ENCODE measurements around the gene GSTA5.
"Not testable (repeated sequence)": the region's sequence is repeated elsewhere in the genome, so short reads cannot be mapped to it uniquely, and the experiment has no call there.

Gene GSTA5

DNA sequence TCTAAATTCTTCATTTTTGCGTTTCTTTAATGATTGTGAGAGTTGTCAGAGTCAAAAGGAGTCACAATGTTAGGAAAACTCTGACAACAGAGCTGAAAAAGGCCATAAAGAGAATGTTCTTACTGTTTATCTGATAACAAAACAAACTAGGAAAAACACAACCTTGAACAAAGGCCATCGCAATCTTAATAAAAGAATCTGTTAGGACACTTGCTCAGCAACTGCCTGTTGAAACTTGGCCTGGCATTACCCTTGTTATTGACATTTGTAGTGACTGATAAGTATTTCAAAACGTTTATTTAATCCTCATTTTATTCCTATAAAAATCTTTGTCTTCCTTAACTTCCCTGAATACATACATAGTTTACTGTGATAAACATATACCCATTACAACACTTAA lies 52.7 kb downstream of the GSTA5 start:
- no peak for DNase-seq

DNA sequence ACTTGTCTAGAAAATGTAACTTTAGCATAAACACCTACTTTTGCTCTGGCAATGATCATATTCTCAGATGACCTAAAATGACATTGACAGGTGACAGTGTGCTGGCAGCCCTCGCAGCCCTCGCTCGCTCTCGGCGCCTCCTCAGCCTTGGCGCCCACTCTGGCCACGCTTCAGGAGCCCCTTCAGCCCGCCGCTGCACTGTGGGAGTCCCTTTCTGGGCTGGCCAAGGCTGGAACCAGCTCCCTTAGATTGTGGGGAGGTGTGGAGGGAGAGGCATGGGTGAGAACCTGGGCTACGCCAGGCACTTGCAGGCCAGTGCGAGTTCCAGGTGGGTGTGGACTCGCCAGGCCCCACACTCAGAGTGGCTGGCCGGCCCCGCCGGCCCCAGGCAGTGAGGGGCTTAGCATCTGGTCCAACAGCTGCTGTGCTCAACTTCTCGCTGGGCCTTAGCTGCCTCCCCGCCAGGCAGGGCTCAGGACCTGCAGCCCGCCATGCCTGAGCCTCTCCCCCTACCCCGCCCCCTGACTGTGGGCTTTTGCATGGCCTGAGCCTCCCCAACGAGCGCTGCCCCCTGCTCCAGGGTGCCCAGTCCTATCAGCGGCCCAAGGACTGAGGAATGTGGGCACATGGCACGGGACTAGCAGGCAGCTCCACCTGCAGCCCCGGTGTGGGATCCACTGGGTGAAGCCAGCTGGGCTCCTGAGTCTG lies 54.2 kb downstream of the GSTA5 start:
- no peak for DNase-seq

DNA sequence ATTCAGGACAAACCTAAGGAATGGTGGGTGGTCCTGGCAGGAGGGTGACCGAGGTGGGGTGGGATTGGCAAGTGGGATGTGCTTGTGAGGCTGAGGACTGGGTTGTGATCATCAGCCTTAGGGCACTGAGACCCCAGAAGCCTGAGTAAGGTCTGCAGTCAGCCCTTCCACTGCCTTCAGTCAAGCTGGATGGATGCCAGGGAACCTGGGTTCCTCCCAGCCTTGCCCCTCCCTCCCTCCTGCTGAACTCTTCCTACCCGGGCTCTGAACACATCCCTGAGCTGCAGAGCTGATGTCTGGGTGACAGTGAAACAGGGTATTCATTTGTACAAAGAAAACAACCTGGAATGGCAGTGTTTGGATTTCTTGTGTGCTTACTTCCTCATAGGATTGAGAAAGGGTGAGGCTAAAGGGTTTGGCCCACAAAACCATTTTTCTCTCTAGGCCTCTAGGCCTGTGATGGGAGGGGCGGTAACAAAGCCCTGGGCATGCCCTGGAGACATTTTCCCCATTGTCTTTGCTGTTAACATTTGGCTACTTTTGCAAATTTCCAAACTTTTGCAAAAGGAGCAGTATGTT lies 57.8 kb downstream of the GSTA5 start:
- not testable (repeated sequence) for DNase-seq

DNA sequence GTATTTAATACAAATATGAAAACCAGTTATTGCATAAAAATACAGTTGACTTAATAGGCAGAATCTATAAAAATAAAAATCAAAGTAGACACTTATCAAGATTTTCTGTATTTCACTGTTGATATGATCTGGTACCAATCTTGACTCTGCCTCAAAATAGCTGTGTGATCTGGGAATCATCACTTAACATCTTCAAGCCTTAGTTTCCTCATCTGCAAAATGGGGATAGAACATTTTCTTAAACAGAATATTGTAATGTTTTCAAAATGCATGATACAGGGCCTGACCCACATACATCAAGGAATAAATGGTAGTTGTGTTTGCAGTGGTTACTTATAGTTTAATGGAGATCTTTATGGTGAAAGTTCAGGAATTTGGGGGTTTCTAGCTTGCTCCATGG lies 58.4 kb downstream of the GSTA5 start:
- DNase-seq, result not testable (repeated sequence)

Data from fibroblast of skin of back (primary cell).